HL-60 (cell line): Measurements from ENCODE around the gene KRTAP26-1.

ENCODE experiments used
- DNase-seq, 2 experiments: peaks; one replicate each; pipeline ENCODE4 v3.0.0-alpha.2; 2010 to 2020; ENCODE audit warnings: low read depth in 1 of 2, low spot score in 1 of 2
- H3K27ac ChIP-seq: fragments of 250-450 bp; sonication (Bioruptor Pico); replicated peaks from 2 replicates; pipeline ENCODE4 v1.5.1; 2020; ENCODE audit warnings: mild to moderate bottlenecking, moderate library complexity
- H3K27me3 ChIP-seq: fragments of 250-450 bp; sonication (Bioruptor Pico); 2 replicates; pipeline ENCODE4 v1.5.1; 2021; ENCODE audit warnings: mild to moderate bottlenecking, moderate library complexity; ENCODE audit not compliant: insufficient read depth, poor library complexity, severe bottlenecking
- H3K4me3 ChIP-seq: replicated peaks from 2 replicates; pipeline ENCODE4 v1.5.1; 2011; ENCODE audit warnings: mild to moderate bottlenecking, control low read depth, low read length; ENCODE audit not compliant: insufficient read depth
- GABPA ChIP-seq: IDR thresholded peaks from 2 replicates; pipeline ENCODE4 v1.6.1; 2012; ENCODE audit warnings: low read depth
- POLR2AphosphoS5 ChIP-seq: IDR thresholded peaks from 2 replicates; pipeline ENCODE4 v1.6.1; 2012; ENCODE audit warnings: low read depth
- REST ChIP-seq: IDR thresholded peaks from 2 replicates; pipeline ENCODE4 v1.6.1; 2012; ENCODE audit warnings: low read depth; ENCODE audit not compliant: insufficient replicate concordance
- SPI1 ChIP-seq: IDR thresholded peaks from 2 replicates; pipeline ENCODE4 v1.6.1; 2012; ENCODE audit warnings: low read depth, mild to moderate bottlenecking, borderline replicate concordance
- TF ChIP-seq, protein P1 (sequence below): IDR thresholded peaks from one replicate; pipeline ENCODE4 v1.5.1; 2011; ENCODE audit warnings: low read length, control low read depth, inconsistent platforms; ENCODE audit not compliant: insufficient read depth

KRTAP26-1 gene

DNA sequence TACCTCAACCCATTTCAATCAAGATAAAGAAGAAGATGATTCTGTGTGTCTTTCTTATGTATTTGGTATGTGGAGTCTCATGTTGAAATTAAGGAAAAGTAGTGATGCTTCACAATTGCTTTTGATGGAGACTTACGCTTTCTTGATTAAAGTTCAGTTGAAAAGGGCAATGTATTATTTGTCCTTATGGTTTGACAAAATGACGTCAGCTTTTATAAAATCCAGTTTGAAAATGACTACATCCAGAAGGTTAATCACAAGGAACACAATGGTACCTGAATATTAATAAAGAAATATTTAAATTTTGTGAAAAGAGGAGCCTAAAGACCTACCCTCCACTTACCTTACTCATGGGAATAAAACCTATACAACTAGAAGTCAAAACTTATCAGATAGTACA is 4.4 kb downstream of the KRTAP26-1 start:
- H3K27me3 ChIP-seq, result no peaks in the 10 kb centered on the region
- no peak overlapping the region for H3K4me3 ChIP-seq
- no peak for DNase-seq
- TF ChIP-seq, protein P1, sequence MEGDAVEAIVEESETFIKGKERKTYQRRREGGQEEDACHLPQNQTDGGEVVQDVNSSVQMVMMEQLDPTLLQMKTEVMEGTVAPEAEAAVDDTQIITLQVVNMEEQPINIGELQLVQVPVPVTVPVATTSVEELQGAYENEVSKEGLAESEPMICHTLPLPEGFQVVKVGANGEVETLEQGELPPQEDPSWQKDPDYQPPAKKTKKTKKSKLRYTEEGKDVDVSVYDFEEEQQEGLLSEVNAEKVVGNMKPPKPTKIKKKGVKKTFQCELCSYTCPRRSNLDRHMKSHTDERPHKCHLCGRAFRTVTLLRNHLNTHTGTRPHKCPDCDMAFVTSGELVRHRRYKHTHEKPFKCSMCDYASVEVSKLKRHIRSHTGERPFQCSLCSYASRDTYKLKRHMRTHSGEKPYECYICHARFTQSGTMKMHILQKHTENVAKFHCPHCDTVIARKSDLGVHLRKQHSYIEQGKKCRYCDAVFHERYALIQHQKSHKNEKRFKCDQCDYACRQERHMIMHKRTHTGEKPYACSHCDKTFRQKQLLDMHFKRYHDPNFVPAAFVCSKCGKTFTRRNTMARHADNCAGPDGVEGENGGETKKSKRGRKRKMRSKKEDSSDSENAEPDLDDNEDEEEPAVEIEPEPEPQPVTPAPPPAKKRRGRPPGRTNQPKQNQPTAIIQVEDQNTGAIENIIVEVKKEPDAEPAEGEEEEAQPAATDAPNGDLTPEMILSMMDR, result no peak
- no peak for TF ChIP-seq GABPA
- no peak overlapping the region for H3K27ac ChIP-seq

- DNase-seq, result no peak
- Histone ChIP-seq H3K27ac (no peak overlapping the region), H3K4me3 (no peak overlapping the region), H3K27me3 (no peaks in the 10 kb centered on the region)
- TF ChIP-seq, protein P1, result no peak
- TF ChIP-seq SPI1 (no peak), REST (no peak), POLR2AphosphoS5 (no peak), GABPA (no peak)
Measured at GRCh38 chr21:30306884-30307283, 13.2 kb downstream of the KRTAP26-1 start.

- Histone ChIP-seq H3K27me3 (no peaks in the 10 kb centered on the region), H3K27ac (no peak overlapping the region), H3K4me3 (no peak overlapping the region)
- TF ChIP-seq SPI1, result no peak
- no peak for TF ChIP-seq REST
- no peak for TF ChIP-seq GABPA
- TF ChIP-seq, protein P1, result no peak
- no peak for DNase-seq
Measured at GRCh38 chr21:30305136-30305535, 15.0 kb downstream of the KRTAP26-1 start.

- Histone ChIP-seq H3K27ac (no peak within 1 kb of the TSS), H3K4me3 (no peak within 1 kb of the TSS), H3K27me3 (peaks cover 3% of the 10 kb centered on the region)
- TF ChIP-seq SPI1 (no peak), GABPA (no peak), POLR2AphosphoS5 (no peak), REST (no peak)
- TF ChIP-seq, protein P1, result no peak
- DNase-seq, result no peak
Measured at GRCh38 chr21:30289215-30289614, 30.9 kb downstream of the KRTAP26-1 start, which contains the start of gene KRTAP25-1. KRTAP25-1 (minus strand) TSS chr21:30289514; CDS start chr21:30289490, 24 bp downstream.
